GM23338 (cell line): ENCODE results near the gene GGA2. TPM values are rescaled to one million over a fixed set of nuclear protein-coding genes. Genes with fewer than 3 reads are reported as not detected.
"Not testable (repeated sequence)": the region's sequence is repeated elsewhere in the genome, so short reads cannot be mapped to it uniquely, and the experiment has no call there.

Experiments used
- ATAC-seq: fragments of 200-7000 bp; cut with Tn5 transposase; 3 replicates; pipeline ENCODE4 v1.9.1; 2020
- DNase-seq: peaks from one replicate; pipeline ENCODE4 v3.0.0-alpha.2; 2015; ENCODE audit warnings: low spot score
- H2AFZ ChIP-seq: fragments of 200-600 bp; sonication (generic); 2 replicates; pipeline ENCODE4 v1.8.0; 2016; ENCODE audit warnings: antibody characterized with exemption, mild to moderate bottlenecking, moderate library complexity
- H3F3A ChIP-seq: fragments of 200-600 bp; sonication (generic); replicated peaks from 2 replicates; pipeline ENCODE4 v1.8.0; 2017; ENCODE audit warnings: antibody characterized with exemption, mixed run types, low read depth
- H3K27ac ChIP-seq: fragments of 200-600 bp; sonication (generic); 2 replicates; pipeline ENCODE4 v1.6.1; 2016; ENCODE audit warnings: low read depth
- H3K27me3 ChIP-seq: fragments of 200-600 bp; sonication (generic); 2 replicates; pipeline ENCODE4 v1.8.0; 2016; ENCODE audit warnings: mild to moderate bottlenecking, mixed run types, moderate library complexity; ENCODE audit not compliant: insufficient read depth
- H3K36me3 ChIP-seq: fragments of 200-600 bp; sonication (generic); 2 replicates; pipeline ENCODE4 v1.8.0; 2016; ENCODE audit warnings: mild to moderate bottlenecking; ENCODE audit not compliant: insufficient read depth
- H3K4me1 ChIP-seq: fragments of 200-600 bp; sonication (generic); 2 replicates; pipeline ENCODE4 v1.8.0; 2016; ENCODE audit warnings: mild to moderate bottlenecking, moderate library complexity; ENCODE audit not compliant: insufficient read depth
- H3K4me2 ChIP-seq: fragments of 200-600 bp; sonication (generic); 2 replicates; pipeline ENCODE4 v1.7.1; 2017; ENCODE audit warnings: mixed run types
- H3K4me3 ChIP-seq: fragments of 200-600 bp; sonication (generic); 2 replicates; pipeline ENCODE4 v1.6.1; 2016; ENCODE audit warnings: mixed run types
- H3K79me2 ChIP-seq: fragments of 200-600 bp; sonication (generic); replicated peaks from 2 replicates; pipeline ENCODE4 v1.8.0; 2017; ENCODE audit warnings: mild to moderate bottlenecking; ENCODE audit not compliant: insufficient read depth
- H3K9me2 ChIP-seq: fragments of 200-600 bp; sonication (generic); 2 replicates; pipeline ENCODE4 v1.8.0; 2017; ENCODE audit not compliant: insufficient read depth
- H4K20me1 ChIP-seq: fragments of 200-600 bp; sonication (generic); replicated peaks from 2 replicates; pipeline ENCODE4 v1.8.0; 2017; ENCODE audit warnings: mild to moderate bottlenecking; ENCODE audit not compliant: insufficient read depth
- H3K27ac Mint-ChIP-seq: 2 replicates; pipeline ENCODE4 v1.8.0; 2020; ENCODE audit warnings: inconsistent platforms, mild to moderate bottlenecking, moderate library complexity, mixed read lengths
- H3K27me3 Mint-ChIP-seq: 3 replicates; pipeline ENCODE4 v1.8.0; 2022; ENCODE audit warnings: low read depth, mild to moderate bottlenecking, moderate library complexity, mixed read lengths, inconsistent platforms; ENCODE audit not compliant: insufficient read depth, poor library complexity
- H3K36me3 Mint-ChIP-seq: 3 replicates; pipeline ENCODE4 v1.8.0; 2021; ENCODE audit warnings: low read depth, mild to moderate bottlenecking, inconsistent platforms, moderate library complexity, mixed read lengths
- H3K4me1 Mint-ChIP-seq: 3 replicates; pipeline ENCODE4 v1.8.0; 2020; ENCODE audit warnings: mild to moderate bottlenecking, inconsistent platforms, mixed read lengths
- H3K4me3 Mint-ChIP-seq: 3 replicates; pipeline ENCODE4 v1.8.0; 2021; ENCODE audit warnings: moderate library complexity, mild to moderate bottlenecking, inconsistent platforms, mixed read lengths
- H3K9me3 Mint-ChIP-seq: 3 replicates; pipeline ENCODE4 v1.8.0; 2020; ENCODE audit warnings: moderate library complexity, mild to moderate bottlenecking, inconsistent platforms, mixed read lengths
- CREB1 ChIP-seq: fragments of 250-450 bp; sonication (Bioruptor Pico); IDR thresholded peaks from 2 replicates; pipeline ENCODE4 v1.5.0; 2020; ENCODE audit warnings: low read depth, mild to moderate bottlenecking, moderate library complexity
- ETS1 ChIP-seq: IDR thresholded peaks from 2 replicates; pipeline ENCODE4 v1.6.1; 2016; ENCODE audit warnings: antibody characterized with exemption
- EZH2phosphoT487 ChIP-seq: fragments of 200-600 bp; sonication (generic); IDR thresholded peaks from one replicate; pipeline ENCODE4 v1.8.1; 2018; ENCODE audit warnings: antibody characterized with exemption; ENCODE audit not compliant: unreplicated experiment
- JUNB ChIP-seq: IDR thresholded peaks from one replicate; pipeline ENCODE4 v1.6.1; 2016; ENCODE audit warnings: antibody characterized with exemption; ENCODE audit not compliant: unreplicated experiment
- NANOG ChIP-seq: IDR thresholded peaks from 2 replicates; pipeline ENCODE4 v1.6.1; 2016; ENCODE audit warnings: antibody characterized with exemption, borderline replicate concordance
- POLR2AphosphoS5 ChIP-seq: IDR thresholded peaks from 2 replicates; pipeline ENCODE4 v1.6.1; 2016; ENCODE audit warnings: antibody characterized with exemption, low read depth
- ZNF114 ChIP-seq: fragments of 250-450 bp; sonication (Bioruptor Pico); IDR thresholded peaks from 2 replicates; pipeline ENCODE4 v1.5.0; 2020; ENCODE audit warnings: mild to moderate bottlenecking, moderate library complexity
- ZNF331 ChIP-seq: fragments of 250-450 bp; sonication (Bioruptor Pico); IDR thresholded peaks from 2 replicates; pipeline ENCODE4 v1.5.0; 2020; ENCODE audit warnings: low read depth, mild to moderate bottlenecking, moderate library complexity
- polyA plus RNA-seq: library from polyadenylated mRNA; unstranded; fragments of >200 nt; fragmentation: Nextera tagmentation; extraction: Ambion mirVana; gene quantifications from 2 replicates; pipeline ENCODE4 v1.2.1, GENCODE V29; 2016
- total RNA-seq: library from RNA; depleted of rRNA; stranded (reverse); fragments of >200 nt; shearing (Covaris generic); gene quantifications from 2 replicates; pipeline ENCODE4 v1.2.3, GENCODE V29; 2014
- TF ChIP-seq, protein P1 (sequence below): fragments of 250-450 bp; sonication (Bioruptor Pico); IDR thresholded peaks from 2 replicates; pipeline ENCODE4 v1.5.0; 2020; ENCODE audit warnings: mild to moderate bottlenecking, moderate library complexity
- TF ChIP-seq, protein P2 (sequence below): IDR thresholded peaks from one replicate; pipeline ENCODE4 v1.6.1; 2018; ENCODE audit warnings: antibody characterized with exemption; ENCODE audit not compliant: unreplicated experiment

Gene GGA2
- total and polyA plus RNA-seq, 2 experiments from 2014 or later, result 40.3 to 76.6 TPM

DNA sequence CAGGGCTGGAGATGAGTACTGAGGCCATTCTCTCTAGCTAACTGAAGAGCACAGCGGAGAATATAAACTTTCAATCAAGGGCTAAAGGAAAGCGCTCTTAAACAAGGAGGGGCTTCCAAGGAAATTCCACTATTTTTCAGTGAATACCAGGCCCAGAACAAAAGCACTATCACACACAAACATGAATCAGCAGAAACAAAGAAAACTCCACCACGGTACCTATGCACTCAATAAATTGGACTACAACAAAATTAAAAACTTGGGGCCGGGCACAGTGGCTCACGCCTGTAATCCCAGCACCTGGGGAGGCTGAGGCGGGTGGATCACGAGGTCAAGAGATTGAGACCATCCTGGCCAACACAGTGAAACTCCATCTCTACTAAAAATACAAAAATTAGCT lies 72.8 kb downstream of the GGA2 start:
- H3K9me3 Mint-ChIP-seq, H4K20me1 ChIP-seq, H3K4me1 Mint-ChIP-seq, H3K9me2 ChIP-seq, H3K27me3 ChIP-seq, H3K4me3 Mint-ChIP-seq, H3K27me3 Mint-ChIP-seq, H3K4me2 ChIP-seq, ATAC-seq, H3K27ac ChIP-seq, H3F3A ChIP-seq, H2AFZ ChIP-seq, DNase-seq, H3K79me2 ChIP-seq, H3K4me1 ChIP-seq, H3K4me3 ChIP-seq: not testable (repeated sequence)
- peaks cover 15% of the 10 kb centered on the region for H3K36me3 ChIP-seq
- Mint-ChIP-seq H3K27ac (peak overlapping the region; percentile 28; the same call in 1 of the 2 replicates), H3K36me3 (peaks cover 40% of the 10 kb centered on the region; the same call in 2 of the 3 replicates)

GRCh38 chr16:23436951-23437350 lies 73.3 kb downstream of the GGA2 start:
- H3K4me3 ChIP-seq, result no peak overlapping the region
- no peaks in the 10 kb centered on the region for H3F3A ChIP-seq
- H3K9me2 ChIP-seq, result no peaks in the 10 kb centered on the region
- DNase-seq (no peak), ATAC-seq (no peak)
- H4K20me1 ChIP-seq, result no peaks in the 10 kb centered on the region; the same call in none of the 2 replicates
- H3K27me3 ChIP-seq, result no peaks in the 10 kb centered on the region
- H3K4me1 ChIP-seq, result no peaks in the 10 kb centered on the region
- H3K9me3 Mint-ChIP-seq, result no peaks in the 10 kb centered on the region
- peaks cover 13% of the 10 kb centered on the region for H3K36me3 ChIP-seq
- H3K27me3 Mint-ChIP-seq, result no peaks in the 10 kb centered on the region
- H2AFZ ChIP-seq, result no peak overlapping the region
- peak overlapping the region; percentile 29; the same call in 1 of the 2 replicates for H3K27ac Mint-ChIP-seq
- H3K36me3 Mint-ChIP-seq, result peaks cover 39% of the 10 kb centered on the region; the same call in 2 of the 3 replicates
- no peak overlapping the region for H3K27ac ChIP-seq
- H3K4me3 Mint-ChIP-seq, result no peak overlapping the region
- H3K4me1 Mint-ChIP-seq, result no peaks in the 10 kb centered on the region
- H3K79me2 ChIP-seq, result no peaks in the 10 kb centered on the region
- H3K4me2 ChIP-seq, result no peak overlapping the region
- no peak for TF ChIP-seq ETS1
- TF ChIP-seq ZNF114 (CRISPR knock-in tag), result no peak
- TF ChIP-seq, protein P1, sequence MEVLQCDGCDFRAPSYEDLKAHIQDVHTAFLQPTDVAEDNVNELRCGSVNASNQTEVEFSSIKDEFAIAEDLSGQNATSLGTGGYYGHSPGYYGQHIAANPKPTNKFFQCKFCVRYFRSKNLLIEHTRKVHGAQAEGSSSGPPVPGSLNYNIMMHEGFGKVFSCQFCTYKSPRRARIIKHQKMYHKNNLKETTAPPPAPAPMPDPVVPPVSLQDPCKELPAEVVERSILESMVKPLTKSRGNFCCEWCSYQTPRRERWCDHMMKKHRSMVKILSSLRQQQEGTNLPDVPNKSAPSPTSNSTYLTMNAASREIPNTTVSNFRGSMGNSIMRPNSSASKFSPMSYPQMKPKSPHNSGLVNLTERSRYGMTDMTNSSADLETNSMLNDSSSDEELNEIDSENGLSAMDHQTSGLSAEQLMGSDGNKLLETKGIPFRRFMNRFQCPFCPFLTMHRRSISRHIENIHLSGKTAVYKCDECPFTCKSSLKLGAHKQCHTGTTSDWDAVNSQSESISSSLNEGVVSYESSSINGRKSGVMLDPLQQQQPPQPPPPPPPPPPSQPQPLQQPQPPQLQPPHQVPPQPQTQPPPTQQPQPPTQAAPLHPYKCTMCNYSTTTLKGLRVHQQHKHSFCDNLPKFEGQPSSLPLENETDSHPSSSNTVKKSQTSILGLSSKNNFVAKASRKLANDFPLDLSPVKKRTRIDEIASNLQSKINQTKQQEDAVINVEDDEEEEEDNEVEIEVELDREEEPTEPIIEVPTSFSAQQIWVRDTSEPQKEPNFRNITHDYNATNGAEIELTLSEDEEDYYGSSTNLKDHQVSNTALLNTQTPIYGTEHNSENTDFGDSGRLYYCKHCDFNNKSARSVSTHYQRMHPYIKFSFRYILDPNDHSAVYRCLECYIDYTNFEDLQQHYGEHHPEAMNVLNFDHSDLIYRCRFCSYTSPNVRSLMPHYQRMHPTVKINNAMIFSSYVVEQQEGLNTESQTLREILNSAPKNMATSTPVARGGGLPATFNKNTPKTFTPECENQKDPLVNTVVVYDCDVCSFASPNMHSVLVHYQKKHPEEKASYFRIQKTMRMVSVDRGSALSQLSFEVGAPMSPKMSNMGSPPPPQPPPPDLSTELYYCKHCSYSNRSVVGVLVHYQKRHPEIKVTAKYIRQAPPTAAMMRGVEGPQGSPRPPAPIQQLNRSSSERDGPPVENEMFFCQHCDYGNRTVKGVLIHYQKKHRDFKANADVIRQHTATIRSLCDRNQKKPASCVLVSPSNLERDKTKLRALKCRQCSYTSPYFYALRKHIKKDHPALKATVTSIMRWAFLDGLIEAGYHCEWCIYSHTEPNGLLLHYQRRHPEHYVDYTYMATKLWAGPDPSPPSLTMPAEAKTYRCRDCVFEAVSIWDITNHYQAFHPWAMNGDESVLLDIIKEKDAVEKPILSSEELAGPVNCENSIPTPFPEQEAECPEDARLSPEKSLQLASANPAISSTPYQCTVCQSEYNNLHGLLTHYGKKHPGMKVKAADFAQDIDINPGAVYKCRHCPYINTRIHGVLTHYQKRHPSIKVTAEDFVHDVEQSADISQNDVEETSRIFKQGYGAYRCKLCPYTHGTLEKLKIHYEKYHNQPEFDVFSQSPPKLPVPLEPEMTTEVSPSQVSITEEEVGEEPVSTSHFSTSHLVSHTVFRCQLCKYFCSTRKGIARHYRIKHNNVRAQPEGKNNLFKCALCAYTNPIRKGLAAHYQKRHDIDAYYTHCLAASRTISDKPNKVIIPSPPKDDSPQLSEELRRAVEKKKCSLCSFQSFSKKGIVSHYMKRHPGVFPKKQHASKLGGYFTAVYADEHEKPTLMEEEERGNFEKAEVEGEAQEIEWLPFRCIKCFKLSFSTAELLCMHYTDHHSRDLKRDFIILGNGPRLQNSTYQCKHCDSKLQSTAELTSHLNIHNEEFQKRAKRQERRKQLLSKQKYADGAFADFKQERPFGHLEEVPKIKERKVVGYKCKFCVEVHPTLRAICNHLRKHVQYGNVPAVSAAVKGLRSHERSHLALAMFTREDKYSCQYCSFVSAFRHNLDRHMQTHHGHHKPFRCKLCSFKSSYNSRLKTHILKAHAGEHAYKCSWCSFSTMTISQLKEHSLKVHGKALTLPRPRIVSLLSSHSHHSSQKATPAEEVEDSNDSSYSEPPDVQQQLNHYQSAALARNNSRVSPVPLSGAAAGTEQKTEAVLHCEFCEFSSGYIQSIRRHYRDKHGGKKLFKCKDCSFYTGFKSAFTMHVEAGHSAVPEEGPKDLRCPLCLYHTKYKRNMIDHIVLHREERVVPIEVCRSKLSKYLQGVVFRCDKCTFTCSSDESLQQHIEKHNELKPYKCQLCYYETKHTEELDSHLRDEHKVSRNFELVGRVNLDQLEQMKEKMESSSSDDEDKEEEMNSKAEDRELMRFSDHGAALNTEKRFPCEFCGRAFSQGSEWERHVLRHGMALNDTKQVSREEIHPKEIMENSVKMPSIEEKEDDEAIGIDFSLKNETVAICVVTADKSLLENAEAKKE, result no peak
- no peak for TF ChIP-seq CREB1 (CRISPR knock-in tag)
- no peak for TF ChIP-seq NANOG
- TF ChIP-seq, protein P2, sequence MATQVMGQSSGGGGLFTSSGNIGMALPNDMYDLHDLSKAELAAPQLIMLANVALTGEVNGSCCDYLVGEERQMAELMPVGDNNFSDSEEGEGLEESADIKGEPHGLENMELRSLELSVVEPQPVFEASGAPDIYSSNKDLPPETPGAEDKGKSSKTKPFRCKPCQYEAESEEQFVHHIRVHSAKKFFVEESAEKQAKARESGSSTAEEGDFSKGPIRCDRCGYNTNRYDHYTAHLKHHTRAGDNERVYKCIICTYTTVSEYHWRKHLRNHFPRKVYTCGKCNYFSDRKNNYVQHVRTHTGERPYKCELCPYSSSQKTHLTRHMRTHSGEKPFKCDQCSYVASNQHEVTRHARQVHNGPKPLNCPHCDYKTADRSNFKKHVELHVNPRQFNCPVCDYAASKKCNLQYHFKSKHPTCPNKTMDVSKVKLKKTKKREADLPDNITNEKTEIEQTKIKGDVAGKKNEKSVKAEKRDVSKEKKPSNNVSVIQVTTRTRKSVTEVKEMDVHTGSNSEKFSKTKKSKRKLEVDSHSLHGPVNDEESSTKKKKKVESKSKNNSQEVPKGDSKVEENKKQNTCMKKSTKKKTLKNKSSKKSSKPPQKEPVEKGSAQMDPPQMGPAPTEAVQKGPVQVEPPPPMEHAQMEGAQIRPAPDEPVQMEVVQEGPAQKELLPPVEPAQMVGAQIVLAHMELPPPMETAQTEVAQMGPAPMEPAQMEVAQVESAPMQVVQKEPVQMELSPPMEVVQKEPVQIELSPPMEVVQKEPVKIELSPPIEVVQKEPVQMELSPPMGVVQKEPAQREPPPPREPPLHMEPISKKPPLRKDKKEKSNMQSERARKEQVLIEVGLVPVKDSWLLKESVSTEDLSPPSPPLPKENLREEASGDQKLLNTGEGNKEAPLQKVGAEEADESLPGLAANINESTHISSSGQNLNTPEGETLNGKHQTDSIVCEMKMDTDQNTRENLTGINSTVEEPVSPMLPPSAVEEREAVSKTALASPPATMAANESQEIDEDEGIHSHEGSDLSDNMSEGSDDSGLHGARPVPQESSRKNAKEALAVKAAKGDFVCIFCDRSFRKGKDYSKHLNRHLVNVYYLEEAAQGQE, result no peak
- TF ChIP-seq POLR2AphosphoS5, result no peak
- no peak for TF ChIP-seq ZNF331 (CRISPR knock-in tag)
- no peak for TF ChIP-seq JUNB
- no peak for TF ChIP-seq EZH2phosphoT487
